OCI-M2 (cell line): ENCODE data around the gene LAG3.
A peak's percentile ranks its signal among the peaks of the same experiment; 100 is the strongest.
"Not testable (repeated sequence)": the region's sequence is repeated elsewhere in the genome, so short reads cannot be mapped to it uniquely, and the experiment has no call there.

Source experiments
- DNase-seq: peaks from one replicate; lab custom pipeline; 2025; ENCODE audit not compliant: unreplicated experiment; lab: John Stamatoyannopoulos, UW

Gene LAG3

GRCh38 chr12:6772331-6772695, at the start of gene LAG3:
LAG3 (plus strand) TSS chr12:6772520; CDS start chr12:6772853, 333 bp downstream.
- DNase-seq: no peak

GRCh38 chr12:6722863-6723262, 49.5 kb upstream of the LAG3 start:
- no peak for DNase-seq

- DNase-seq: peak; percentile 75
Observed at GRCh38 chr12:6723607-6724408, 48.5 kb upstream of the LAG3 start, which contains the start of gene COPS7A. COPS7A (plus strand) TSS chr12:6724046; CDS start chr12:6724657, 611 bp downstream.

GRCh38 chr12:6724409-6724797, 47.9 kb upstream of the LAG3 start:
- no peak for DNase-seq

- no peak for DNase-seq
Observed at GRCh38 chr12:6725350-6725749, 47.0 kb upstream of the LAG3 start.

GRCh38 chr12:6729186-6729585, 43.1 kb upstream of the LAG3 start:
- no peak for DNase-seq

- DNase-seq: no peak
Observed at GRCh38 chr12:6730169-6730568, 42.2 kb upstream of the LAG3 start.

GRCh38 chr12:6734506-6735387, 37.6 kb upstream of the LAG3 start:
- DNase-seq: no peak

GRCh38 chr12:6735448-6736191, 36.7 kb upstream of the LAG3 start:
- no peak for DNase-seq

- no peak for DNase-seq
Observed at GRCh38 chr12:6736754-6737153, 35.6 kb upstream of the LAG3 start.

GRCh38 chr12:6742080-6742479, 30.2 kb upstream of the LAG3 start:
- DNase-seq: not testable (repeated sequence)

GRCh38 chr12:6742834-6743233, 29.5 kb upstream of the LAG3 start:
- DNase-seq: no peak

GRCh38 chr12:6743300-6743699, 29.0 kb upstream of the LAG3 start:
- not testable (repeated sequence) for DNase-seq

- no peak for DNase-seq
Observed at GRCh38 chr12:6745741-6746525, 26.4 kb upstream of the LAG3 start.

GRCh38 chr12:6747216-6747615, 25.1 kb upstream of the LAG3 start:
- no peak for DNase-seq

GRCh38 chr12:6748761-6749160, 23.6 kb upstream of the LAG3 start:
- DNase-seq: no peak

- no peak for DNase-seq
Observed at GRCh38 chr12:6750506-6750905, 21.8 kb upstream of the LAG3 start.

GRCh38 chr12:6751767-6752166, 20.6 kb upstream of the LAG3 start:
- no peak for DNase-seq

GRCh38 chr12:6752167-6752920, 20.0 kb upstream of the LAG3 start:
- no peak for DNase-seq
